ENCODE measurements around the gene TBC1D10A.

Gene TBC1D10A

DNA sequence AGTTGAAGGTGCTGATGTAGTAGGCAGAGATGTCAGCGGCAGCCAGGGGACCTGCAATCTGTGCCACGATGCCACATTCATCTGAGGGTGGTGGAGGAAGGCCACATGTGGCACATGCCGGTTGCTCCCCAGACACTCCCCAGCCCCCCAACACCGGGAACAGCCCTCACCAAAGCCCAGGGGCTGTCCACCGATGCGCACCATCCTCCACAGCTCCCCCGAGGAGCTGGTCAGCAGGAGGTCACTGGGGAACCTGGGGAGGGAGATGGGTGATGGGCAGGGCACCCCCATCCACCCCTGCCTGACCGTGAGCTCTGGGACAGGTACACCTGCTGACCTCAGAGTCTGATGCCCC is 40.9 kb downstream of the TBC1D10A start:
- no peak for DNase-seq (ENCODE audit: low read depth in 2 of 2)

DNA sequence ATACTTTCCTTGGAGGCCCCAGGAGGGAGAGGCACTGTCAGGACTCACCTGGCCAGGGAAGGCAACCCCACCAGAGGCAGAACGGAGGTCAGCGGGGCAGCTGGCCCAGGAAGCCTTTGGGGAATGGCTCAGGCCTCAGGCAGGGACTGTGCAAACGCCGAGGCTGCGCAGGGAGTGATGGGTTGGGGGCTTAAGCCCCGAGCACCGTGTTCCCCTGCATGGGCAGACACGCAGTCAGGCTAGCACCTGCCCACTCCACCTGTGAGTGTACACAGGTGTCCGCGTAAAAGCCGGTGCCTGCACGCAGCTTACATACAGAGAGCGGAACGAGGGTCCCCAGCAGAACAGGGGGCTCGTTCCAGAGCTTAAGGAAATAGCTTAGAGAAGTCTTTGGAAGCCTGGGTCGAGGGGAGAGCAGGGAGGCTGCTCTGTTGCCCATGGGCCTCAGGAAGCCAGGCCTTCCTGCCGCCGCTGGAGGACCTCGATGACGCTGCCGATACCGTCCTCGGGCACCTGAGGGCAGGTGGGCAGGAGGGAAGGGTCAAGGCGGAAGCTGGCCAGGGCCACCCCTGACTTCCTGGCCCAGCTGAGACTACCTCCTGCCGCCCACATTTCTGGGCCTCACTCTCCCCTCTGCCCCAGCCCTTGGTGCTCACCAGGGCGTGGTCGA is 41.4 kb downstream of the TBC1D10A start:
- no peak for DNase-seq (ENCODE audit: low read depth in 2 of 2)

DNA sequence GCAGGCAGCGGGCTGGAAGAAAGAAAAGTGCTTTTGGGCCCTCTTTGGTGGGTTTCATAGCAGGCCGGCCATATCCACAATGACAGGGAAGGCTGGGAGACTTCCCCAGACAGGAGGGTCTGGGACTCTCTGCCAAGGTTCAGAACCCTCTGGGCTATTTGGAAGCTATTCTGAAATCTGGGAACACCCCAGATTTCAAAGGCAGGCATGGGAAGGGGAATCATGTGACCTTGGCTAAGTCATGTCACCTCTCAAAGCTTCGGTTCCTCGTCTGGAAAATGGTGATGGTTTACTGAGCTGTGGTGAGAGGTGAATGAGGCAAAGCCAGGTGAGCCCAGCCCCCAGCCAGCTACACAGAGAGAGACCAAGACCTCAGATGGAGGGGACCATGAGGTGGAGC is 42.1 kb downstream of the TBC1D10A start:
- no peak for DNase-seq (ENCODE audit: low read depth in 2 of 2)

DNA sequence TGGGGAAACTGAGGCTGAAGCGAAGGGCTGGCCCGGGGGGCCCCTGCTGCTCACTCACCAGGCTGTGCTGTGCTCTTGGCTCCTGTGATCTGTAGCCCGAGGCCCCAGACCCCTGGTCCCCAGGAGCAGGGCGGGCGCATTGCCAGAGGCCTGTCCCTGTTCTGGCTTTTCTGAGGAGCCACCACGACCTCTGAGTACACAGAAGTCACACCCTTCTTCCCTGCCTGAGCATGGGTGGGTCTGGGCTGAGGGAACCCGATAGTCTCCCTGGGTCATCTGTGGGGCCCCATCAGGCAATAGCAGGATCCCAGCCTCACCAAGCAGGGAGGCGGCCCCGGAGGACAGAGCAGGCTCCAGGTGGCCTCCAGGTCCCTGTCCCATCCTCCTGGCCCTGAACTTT is 42.6 kb downstream of the TBC1D10A start:
- no peak for DNase-seq (ENCODE audit: low read depth in 2 of 2)

DNA sequence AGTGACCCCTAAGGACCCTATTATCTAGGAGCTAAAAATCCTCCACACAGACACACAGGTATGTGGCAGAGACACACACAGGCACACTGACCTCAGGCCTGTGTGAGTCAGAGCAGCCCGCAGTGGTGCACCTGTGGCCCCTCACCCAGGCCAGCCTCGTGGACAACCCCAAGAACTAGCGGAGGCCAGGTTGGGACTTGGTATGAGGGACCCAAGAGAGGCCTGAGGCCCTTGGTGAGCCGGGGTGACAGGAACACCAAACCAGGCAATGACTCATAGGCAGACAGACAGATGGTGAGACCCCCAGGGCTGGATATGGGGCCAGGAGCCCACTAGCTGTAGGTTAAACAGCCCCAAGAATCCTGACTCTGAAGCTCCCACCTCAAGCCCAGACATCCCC is 43.4 kb downstream of the TBC1D10A start:
- DNase-seq (ENCODE audit: low read depth in 2 of 2), result no peak

DNA sequence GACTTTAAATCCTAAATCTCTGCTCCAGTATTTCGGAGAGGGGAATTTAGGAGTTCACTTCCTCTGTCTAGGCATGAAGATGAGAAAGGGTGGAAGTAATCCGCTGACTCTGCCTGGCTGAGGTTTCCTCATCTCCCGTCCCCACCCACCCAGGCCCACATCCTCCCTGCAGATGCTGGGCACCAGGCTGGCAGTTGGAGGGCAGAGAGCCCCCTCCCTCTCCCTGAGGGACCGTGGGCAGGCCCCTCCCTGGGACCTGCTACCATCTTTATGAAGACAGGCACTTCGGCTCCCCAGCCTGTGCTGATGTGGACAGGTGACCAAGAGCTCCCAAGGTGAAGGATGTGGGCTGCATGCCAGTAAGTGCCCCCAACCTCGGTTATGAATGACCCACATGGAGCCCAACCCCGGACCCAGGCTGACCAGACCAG is 44.1 kb downstream of the TBC1D10A start:
- DNase-seq (ENCODE audit: low read depth in 2 of 2), result no peak

DNA sequence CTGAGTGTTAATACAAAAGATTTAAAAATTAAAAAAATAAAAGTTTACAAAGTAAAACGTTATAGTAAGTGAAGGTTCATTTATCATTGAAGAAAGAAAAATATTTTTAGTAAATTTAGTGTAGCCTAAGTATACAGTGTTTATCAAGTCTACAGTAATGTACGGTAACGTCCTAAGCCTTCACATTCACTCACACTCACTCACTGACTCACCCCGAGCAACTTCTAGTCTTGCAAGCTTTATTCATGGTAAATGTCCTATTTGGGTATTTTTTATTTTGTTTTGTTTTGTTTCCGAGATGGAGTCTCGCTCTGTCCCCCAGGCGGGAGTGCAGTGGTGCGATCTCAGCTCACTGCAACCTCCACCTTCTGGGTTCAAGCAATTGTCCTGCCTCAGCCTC is 46.2 kb downstream of the TBC1D10A start:
- no peak for DNase-seq (ENCODE audit: low read depth in 2 of 2)

DNA sequence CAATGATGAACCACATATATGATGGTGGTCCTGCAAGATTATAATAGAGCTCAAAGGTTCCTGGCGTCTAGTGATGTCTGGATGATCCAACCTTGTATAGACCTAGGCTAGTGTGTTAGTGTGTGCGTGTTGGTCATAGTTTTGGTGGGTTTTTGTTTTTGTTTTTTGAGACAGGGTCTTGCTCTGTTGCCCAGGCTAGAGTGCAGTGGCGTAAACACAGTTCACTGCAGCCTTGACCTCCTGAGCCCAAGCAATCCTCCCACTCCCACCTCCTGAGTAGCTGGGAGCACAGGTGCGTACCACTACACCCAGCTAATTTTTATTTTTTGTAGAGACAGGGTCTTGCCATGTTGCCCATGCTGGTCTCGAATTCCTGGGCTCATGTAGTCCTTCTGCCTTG is 46.8 kb downstream of the TBC1D10A start:
- no peak for DNase-seq (ENCODE audit: low read depth in 2 of 2)

DNA sequence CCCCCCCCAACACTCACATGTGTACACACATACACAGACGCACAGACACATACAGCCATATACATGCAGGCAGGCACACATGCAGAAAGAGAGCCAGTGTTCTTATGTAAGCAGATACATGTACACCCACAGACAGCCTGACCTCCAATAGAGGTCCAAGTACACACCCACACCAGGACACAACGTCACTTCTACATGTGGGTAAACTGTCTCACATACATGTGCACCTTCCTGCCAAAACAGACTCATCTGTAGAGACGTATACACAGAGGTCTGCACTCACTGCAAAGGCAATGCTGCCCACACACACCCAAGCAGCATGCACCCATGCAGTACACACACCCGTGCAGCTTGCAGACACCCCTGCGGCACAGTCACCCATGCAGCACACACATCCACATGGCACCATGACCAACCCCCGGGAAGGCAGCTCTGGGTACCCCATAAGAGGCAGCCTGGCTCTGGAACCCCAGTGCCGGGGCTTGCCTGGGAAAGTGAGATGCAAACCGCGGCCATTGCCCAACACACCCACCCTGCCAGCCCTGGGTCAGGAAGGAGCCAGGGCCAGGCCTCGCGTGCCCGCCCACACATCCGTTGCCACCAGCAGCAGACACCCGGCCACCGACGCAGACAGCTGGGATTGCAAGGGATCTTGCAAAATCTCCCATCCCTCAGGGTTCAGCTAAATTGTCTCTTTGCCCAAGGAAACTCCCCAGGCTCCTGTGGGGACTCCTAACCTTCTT is 47.5 kb downstream of the TBC1D10A start:
- no peak for DNase-seq (ENCODE audit: low read depth in 2 of 2)

DNA sequence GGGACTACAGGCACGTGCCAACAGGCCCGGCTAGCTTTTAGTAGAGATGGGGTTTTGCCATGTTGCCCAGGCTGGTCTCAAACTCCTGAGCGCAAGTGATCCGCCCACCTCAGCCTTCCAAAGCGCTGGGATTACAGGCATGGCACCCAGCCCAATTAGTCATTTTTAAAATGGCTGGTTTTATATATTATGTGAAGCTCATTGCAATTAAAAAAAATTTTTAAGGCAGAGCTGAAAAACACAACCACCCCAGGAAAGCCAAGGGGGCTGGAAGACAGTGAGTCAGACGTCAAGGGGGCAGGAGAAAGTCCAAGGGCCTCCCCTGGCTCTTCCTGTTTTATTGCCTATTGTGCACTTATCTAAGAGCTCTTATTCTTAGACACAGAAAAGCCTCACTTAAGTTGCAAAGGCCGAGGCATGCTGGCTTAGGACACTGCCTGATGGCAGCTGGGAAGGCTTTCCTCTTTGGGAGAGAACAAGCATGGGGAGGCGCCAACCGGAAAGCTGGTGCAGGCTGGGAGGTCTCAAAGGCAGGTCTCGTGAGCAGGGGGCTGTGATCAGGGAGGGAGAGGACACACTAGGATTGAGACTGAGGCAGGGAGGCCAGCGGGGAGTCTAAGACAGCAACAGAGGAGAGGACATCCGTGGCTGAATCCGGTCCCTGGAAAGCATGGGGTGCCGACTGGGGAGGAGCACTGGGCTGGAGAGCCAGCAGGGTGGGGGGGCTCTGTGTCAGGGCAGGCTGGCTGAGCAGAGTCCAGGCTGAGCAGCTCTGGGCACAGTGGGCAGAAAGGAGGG is 49.0 kb downstream of the TBC1D10A start:
- DNase-seq (ENCODE audit: low read depth in 2 of 2), result no peak

DNA sequence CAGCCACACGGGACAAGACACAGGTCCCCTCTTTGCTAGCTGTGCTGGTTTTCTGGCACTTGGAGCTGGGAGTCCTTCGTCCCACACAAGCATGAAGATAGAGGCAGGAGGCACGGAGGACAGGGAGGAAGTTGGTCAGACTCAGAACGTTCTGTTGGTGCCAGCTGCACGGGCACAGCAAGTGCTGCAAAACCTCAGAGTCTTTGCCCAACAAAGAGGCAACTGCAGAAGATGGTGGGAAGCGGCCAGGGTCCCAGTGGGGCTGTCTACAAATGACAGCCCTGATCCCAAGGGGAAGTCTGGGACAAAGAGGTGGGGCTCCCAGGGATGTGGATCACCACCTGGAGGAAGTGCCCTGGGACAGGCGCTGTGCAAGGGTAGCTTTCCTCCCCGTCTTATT is 50.7 kb downstream of the TBC1D10A start:
- DNase-seq (ENCODE audit: low read depth in 2 of 2), result no peak

DNA sequence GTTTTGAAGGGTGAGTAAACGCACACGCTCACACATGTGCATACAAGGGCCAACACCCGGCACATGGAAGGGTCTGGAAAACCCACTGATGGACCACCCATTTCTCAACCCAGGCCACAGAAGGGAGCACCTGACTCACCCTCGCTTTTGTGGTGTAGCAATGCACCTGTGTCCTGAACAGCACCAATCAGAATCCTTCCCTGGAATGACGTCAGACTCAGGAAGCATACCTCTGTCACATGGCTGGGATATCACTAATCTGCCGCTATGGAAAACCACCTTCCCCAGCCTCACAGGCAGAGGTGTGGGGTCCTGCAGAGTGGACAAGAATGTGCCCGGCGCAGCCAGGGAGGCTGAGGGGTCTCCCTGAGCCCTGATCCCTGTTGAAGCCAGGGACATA is 51.1 kb downstream of the TBC1D10A start:
- DNase-seq (ENCODE audit: low read depth in 2 of 2), result no peak

DNA sequence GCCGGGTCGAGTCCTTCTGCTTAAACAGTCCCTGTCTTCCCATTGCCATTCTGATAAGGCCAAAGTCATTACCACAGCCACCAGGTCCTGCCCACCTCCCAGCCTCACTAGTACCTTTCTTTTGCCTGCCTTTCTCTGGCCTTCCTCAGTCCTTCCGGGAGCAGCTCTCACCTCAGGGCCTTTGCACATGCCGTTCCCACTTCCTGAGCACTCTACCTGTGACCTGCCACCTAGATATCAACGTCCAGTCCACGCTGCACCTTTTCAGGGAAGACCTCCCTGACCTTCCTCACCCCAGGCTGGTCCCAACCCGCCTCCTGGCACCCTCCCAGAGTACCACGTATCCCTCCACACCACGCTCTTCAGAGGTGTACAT is 52.3 kb downstream of the TBC1D10A start:
- DNase-seq (ENCODE audit: low read depth in 2 of 2), result no peak

DNA sequence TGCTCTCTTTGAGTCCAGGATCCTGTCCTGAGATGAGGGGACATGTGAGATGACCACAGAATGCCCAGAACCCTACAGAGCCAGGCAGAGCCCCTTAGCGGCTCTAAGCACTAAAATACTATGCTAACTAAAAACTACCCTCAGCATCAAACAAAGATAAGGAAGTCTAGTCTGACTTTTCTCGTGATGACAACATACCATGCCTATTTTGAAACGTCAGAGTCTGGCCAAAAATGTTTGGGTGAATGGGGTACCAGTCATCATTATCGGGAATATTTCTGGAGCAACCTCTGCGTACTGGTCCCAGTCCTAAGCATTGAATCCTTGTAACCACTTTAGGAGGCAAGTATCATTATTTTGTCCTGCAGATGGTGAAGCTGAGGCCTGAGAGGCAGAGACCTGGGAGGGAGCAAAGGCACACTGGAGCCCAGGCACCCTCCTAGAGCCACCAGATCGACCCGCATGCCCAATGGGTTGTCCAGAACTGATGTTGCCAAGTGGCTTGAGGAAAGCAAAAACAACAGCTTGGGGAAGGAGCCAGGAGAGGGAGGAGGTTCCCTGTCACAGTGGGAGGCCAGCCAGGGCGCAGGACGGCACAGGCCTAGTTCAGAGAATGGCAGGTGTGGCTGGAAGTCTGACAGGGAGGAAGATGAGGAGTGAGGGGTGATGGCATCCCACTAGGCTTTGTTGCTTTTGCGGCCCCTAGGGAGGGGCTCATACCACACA is 52.9 kb downstream of the TBC1D10A start:
- no peak for DNase-seq (ENCODE audit: low read depth in 2 of 2)

DNA sequence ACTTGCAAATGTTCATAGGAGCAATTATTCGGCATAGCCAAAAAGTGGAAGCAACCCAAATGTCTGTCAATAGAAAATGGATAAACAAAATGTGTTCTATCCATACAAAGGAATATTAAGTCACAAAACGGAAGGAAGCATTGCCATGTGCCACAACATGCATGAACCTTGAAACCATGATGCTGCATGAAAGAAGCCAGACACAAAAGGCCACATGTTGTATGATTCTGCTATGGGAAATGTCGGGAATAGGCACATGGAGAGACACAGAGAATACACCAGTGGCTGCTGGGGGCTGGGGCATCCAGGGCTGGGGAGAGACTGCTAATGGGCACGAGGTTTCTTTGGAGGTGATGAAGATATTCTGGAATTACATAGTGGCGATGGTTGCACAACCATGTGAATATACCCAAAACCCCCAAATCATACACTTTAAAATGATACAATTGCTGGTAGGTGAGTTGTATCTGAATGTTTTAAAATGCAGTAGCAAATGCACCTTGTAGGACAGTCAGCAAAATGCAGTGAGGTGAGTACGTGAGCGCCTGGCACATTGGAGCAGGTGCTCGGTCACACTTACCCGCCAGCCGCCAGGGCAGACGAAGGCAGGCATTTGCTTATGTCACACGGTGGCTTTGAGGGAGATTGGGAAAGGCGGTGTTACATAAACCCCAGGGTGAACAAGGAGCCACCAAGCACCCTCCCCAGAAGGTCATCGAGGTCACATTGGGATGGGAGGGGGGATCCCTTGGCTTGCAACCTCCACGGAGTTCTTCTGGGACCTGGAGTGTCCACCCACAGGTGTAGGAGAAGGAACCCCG is 53.8 kb downstream of the TBC1D10A start:
- no peak for DNase-seq (ENCODE audit: low read depth in 2 of 2)

DNA sequence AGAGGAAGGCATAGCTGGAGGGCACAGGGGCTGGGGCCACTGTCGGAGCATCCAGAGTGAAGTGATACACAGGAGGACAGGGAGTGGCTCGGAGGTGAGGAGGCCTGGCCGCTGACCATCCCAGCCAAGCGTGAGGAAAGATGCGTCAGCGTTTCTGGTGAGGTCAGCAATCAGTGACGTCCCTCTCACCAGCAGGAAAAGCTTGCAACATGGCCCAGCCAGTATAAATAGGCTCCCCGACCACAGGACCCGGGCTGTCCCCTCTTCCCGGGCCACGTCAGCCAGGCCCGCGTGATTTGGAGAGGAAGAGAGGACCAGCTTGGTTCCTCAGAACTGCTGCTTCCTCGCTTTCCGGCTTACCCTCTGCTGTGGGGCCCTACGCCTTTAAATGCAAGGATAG is 55.9 kb downstream of the TBC1D10A start:
- no peak for DNase-seq (ENCODE audit: low read depth in 2 of 2)

DNA sequence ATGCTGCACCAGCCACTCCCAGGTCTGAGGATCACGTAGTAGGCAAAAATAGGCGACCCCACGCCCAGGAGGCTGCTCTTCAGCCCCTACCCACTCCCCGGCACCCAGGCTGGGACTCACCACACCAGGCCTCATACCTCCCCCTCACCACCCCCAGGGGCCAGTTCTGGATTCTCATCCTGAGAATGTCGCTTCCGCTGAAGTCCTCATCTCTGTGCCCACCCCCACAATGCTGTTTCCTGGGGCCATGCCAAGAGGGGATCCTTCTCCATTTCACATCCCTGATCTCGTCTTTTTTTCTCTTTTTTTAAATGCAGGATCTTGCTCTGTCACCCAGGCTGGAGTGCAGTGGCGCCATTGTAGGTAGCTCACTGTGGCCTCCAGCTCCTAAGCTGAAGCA is 58.4 kb downstream of the TBC1D10A start:
- no peak for DNase-seq (ENCODE audit: low read depth in 2 of 2)

DNA sequence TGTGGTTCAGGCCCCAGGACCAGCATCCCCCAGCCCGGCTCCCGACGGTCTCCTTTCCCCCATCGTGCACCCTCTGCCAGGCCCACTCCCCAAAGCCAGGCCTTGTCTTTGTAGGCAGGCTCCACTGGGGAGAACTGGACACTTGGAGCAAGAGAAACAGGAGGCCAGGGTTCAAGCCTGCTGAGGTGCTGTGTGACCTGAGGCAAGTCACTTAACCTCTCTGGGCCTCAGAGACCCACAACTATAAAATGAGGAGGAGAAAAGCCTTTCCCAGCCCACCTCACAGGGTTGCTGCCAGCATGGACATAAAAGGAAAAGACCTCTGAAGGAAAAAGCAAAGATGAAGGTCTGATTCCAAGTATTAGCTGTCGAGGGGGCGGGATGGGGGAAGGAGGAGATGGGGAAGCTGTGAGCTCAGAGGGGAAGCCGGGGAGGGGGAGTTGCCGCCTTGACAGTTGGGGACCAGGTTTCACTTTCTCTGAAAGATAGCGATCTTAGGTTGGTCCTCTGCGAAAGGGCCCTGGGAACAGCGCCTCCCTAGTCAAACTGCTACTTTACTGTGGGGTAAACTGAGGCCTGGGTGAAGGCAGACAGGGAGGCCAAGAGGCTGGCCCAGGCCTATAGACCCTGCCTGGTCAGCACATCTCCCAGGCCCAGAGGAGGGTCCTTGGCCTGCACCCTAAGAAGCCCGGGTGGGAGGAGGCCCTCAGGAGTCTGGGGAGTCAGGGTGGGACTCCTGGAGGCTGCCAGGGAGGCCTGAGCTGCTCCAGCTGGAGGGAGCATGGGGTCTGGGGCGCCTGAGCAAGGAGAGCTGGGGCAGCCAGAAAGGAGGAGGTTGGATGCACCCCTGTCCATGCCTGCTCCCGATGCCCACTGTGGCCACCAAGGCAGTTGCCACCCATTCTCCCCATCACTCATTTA is 59.1 kb downstream of the TBC1D10A start:
- no peak for DNase-seq (ENCODE audit: low read depth in 2 of 2)

DNA sequence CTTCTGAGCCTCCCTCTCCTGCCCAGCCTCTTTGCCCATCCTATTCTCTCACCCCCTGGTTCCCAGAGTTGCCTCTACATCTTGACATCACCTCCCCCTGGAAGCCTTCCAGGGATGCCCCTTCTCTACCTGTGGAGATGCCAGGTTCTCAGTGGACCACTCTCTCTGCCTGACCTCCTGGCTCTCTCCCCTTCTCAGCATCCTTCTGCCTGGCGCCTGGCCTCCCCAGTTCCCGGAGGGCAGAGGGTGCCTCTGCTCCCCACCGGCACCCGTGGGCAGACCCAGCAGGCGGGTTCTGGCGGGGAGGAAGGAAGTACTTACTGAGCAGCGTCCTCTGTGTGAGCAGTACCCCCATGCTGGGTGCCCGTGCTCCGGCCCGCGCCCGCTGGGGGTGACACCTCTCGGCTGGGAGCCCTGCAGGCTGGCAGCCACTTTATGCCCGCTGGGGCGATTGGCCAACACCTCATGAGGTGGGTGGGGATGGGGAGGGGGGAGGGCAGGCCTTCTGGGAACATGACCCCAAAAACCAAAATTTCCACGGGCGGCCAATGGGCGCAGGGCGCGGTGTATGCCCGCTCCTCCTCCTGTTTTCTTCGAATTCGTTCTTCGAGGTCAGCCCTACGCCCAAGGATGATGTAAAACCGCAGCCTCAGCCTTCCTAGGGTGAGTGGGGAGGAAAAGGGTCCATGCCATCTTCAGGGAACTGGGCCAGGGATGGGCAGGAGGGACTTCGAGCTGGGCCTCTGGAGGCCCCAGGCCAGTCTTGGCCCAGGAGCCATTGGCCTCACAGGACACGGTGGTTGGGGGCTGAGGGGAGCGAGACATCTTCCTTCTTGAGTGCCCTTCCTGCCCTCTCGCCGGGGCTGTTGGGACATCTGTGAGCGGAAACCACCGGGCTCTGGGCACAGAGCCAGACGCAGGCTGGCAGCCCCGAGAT is 60.0 kb downstream of the TBC1D10A start, which contains the start of gene OSM:
TSS of gene OSM (minus strand) at position 407 of the 937 bp plus-strand sequence. CDS start at position 355, 52 bp downstream.
- DNase-seq (ENCODE audit: low read depth in 2 of 2), result peak; percentile 49 to 51
